HFF-Myc (cell line): ENCODE data around the gene CCM2L.

Experiments used
- DNase-seq: peaks from one replicate; pipeline ENCODE4 v3.0.0-alpha.2; 2011; ENCODE audit warnings: low read depth; ENCODE audit errors: extremely low read depth
- H3K4me3 ChIP-seq: replicated peaks from 2 replicates; pipeline ENCODE4 v1.5.1; 2011; ENCODE audit warnings: low read depth, mild to moderate bottlenecking, control low read depth, low read length
- CTCF ChIP-seq: IDR thresholded peaks from 2 replicates; pipeline ENCODE4 v1.5.1; 2012; ENCODE audit warnings: mild to moderate bottlenecking, low read depth, low read length, control low read depth; ENCODE audit errors: missing control alignments

CCM2L gene

GRCh38 chr20:32045999-32046398 lies 35.8 kb downstream of the CCM2L start:
- no peak for DNase-seq
- no peak overlapping the region for H3K4me3 ChIP-seq
- TF ChIP-seq CTCF = no peak

- no peak for DNase-seq
- no peak for TF ChIP-seq CTCF
- H3K4me3 ChIP-seq = no peak overlapping the region
These were observed 40.1 kb downstream of the CCM2L start for GRCh38 chr20:32050324-32050841.

GRCh38 chr20:32050851-32051556 lies 40.8 kb downstream of the CCM2L start:
- no peak for DNase-seq
- no peak overlapping the region for H3K4me3 ChIP-seq
- TF ChIP-seq CTCF = no peak

GRCh38 chr20:32051720-32052089 lies 41.5 kb downstream of the CCM2L start:
- TF ChIP-seq CTCF = no peak
- no peak overlapping the region for H3K4me3 ChIP-seq
- no peak for DNase-seq

GRCh38 chr20:32052090-32052777 lies 42.0 kb downstream of the CCM2L start, which contains the start of gene HCK:
HCK (plus strand) TSS chr20:32052242.
- no peak within 1 kb of the TSS for H3K4me3 ChIP-seq
- no peak for DNase-seq

GRCh38 chr20:32052778-32053362 lies 42.6 kb downstream of the CCM2L start:
- no peak overlapping the region for H3K4me3 ChIP-seq
- no peak for TF ChIP-seq CTCF
- no peak for DNase-seq

More at GRCh38 chr20:32052090-32052777, 42.0 kb downstream of the CCM2L start, which contains the start of gene HCK:
- TF ChIP-seq CTCF = no peak
